ENCODE data around the gene TPST1.

GRCh38 chr7:66319407-66319979 lies 114.4 kb downstream of the TPST1 start:
- TF ChIP-seq ZNF764 (CRISPR knock-in tag; IDR thresholded peaks at IDR 0.05; ENCODE audit: low read depth) (no peak), ZNF318 (IDR thresholded peaks at IDR 0.05; ENCODE audit: borderline replicate concordance in 1 of 2, low read depth in 1 of 2) (no peak), TFE3 (CRISPR knock-in tag; IDR thresholded peaks at IDR 0.05) (no peak), RERE (CRISPR knock-in tag; IDR thresholded peaks at IDR 0.05; ENCODE audit: borderline replicate concordance) (no peak), HNRNPH1 (optimal IDR thresholded peaks at IDR 0.05; ENCODE audit: low read depth, low read length) (no peak), ZBTB49 (CRISPR knock-in tag; IDR thresholded peaks at IDR 0.05; ENCODE audit: borderline replicate concordance) (no peak), HDAC3 (IDR thresholded peaks at IDR 0.05; ENCODE audit: borderline replicate concordance, partially characterized antibody) (no peak), ELK1 (CRISPR knock-in tag; IDR thresholded peaks at IDR 0.05) (no peak), MCM3 (IDR thresholded peaks at IDR 0.05) (no peak), BHLHE40 (IDR thresholded peaks at IDR 0.05; ENCODE audit: low read length) (no peak), POLR2A (conservative IDR thresholded peaks at IDR 0.05) (no peak), MAZ (CRISPR knock-in tag; conservative IDR thresholded peaks at IDR 0.05 in 1 of 2, IDR thresholded peaks at IDR 0.05 in 1 of 2) (no peak)

All from K562 (cell line).